ENCODE measurements around the gene DHRS9.

DNA sequence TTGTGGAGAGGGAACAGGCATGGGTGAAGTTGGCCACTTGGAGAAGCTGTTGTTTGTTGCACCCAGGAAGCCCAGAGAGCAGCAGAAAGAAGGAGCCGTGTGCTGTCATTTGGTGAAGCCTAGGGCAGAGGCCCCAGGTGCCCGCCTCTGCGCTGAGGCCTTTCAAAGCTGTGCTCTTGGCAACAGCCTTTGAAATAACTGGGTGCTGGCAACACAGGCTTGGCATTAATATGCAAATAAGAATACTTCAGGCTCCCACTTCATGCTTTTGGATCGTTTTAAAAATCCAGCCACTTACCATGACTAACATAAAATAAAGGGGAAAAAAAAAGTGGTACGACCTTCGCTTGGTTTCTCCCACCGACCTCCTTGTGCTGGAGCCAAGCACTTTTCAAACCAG is 41.1 kb downstream of the DHRS9 start:
- no peak for TF ChIP-seq POLR2A (IDR thresholded peaks at IDR 0.05)
- TF ChIP-seq, protein P1, sequence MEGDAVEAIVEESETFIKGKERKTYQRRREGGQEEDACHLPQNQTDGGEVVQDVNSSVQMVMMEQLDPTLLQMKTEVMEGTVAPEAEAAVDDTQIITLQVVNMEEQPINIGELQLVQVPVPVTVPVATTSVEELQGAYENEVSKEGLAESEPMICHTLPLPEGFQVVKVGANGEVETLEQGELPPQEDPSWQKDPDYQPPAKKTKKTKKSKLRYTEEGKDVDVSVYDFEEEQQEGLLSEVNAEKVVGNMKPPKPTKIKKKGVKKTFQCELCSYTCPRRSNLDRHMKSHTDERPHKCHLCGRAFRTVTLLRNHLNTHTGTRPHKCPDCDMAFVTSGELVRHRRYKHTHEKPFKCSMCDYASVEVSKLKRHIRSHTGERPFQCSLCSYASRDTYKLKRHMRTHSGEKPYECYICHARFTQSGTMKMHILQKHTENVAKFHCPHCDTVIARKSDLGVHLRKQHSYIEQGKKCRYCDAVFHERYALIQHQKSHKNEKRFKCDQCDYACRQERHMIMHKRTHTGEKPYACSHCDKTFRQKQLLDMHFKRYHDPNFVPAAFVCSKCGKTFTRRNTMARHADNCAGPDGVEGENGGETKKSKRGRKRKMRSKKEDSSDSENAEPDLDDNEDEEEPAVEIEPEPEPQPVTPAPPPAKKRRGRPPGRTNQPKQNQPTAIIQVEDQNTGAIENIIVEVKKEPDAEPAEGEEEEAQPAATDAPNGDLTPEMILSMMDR (IDR thresholded peaks at IDR 0.05), result no peak
